ENCODE measurements around the gene SARDH.

GRCh38 chr9:133708246-133709014, 29.7 kb downstream of the SARDH start:
- TF ChIP-seq CTCF (conservative IDR thresholded peaks at IDR 0.05; ENCODE audit: low read length) = no peak
- TF ChIP-seq EZH2phosphoT487 (IDR thresholded peaks at IDR 0.05; ENCODE audit: borderline replicate concordance) = no peak
